ENCODE measurements around the gene ABHD12.

DNA sequence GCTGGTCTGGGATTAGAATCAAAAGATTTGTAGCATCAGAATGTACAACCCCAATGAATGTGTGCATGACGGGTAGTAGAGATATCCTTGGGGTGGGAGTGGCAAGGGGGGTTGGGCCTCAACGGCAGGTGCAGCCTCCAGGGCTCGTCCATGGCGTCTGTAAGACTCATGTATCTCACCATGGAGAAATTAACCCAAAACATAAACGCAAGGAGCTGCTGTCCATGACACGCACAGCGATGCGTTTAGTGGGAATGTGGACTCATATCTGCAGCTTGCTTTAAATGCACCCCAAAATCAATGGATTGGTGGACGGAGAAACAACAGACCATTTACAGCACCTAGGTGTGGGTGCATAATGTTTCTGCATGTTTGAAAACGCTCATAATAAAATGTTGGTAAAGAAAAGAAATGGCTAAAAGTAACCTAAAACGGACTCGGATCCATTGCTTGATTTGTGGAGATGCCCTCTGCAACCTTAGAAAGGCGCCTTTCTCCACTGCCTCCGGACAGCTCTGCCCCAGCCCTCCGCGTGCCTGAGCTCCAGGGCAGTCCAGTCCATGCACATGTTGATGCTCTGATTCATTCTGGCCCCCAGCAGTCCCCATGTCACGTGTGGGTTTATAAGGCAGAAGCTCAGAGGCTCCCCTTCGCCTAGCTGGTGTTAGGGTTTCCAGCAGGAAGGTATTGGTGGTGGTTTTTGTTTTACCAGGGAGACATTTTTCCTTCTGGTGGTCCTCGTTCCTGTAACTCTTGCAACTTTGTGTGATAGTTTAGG lies 118.2 kb downstream of the ABHD12 start:
- TF ChIP-seq POLR2A (IDR thresholded peaks at IDR 0.05): no peak
- TF ChIP-seq CTCF (IDR thresholded peaks at IDR 0.05): no peak

Measured in uterus (tissue), 2 donors.